Measurements from ENCODE around the gene INAFM1. TPM values are rescaled to one million over a fixed set of nuclear protein-coding genes. Genes with fewer than 3 reads are reported as not detected.

The INAFM1 gene
- total and polyA plus RNA-seq, 9 of the 15 experiments (the other 6 are each of a cell fraction or from before 2014, with no cell fraction given) = 0.71 to 30.9 (median 3.1) TPM

DNA sequence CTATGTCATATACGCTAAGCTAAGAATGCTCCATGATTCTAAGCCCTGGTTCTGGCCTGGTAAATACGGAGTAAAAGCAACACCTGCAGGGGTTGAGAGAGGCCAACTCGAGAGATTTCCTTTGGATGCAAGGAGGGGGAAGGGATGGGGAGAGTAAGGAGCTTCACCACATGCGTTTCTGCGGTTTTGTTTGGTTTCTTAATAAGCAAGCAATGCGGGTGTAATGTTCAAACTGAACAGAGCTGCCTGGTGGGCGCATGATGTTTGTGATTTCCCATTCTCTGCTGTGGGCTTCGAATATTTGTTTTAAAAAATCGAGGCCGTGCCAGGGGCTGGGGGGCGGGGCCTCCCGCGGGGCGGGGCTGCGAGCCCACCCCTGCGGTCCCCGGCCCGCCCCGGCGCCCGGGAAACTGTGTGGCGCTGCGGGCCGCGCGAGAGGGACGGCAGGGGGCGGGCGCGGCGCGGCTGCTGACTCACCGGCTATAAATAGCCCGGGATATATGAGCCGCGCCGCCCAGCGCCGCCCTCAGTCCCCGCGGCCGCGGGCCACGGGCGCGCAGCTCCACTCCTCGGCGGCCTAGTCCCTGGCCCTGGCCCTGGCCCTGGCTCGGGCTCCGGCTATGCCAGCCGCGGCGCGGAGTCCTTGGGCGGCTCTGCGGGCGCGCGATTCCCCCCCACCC, 48.8 kb upstream of the INAFM1 start (continued):
- TF ChIP-seq, protein P1, sequence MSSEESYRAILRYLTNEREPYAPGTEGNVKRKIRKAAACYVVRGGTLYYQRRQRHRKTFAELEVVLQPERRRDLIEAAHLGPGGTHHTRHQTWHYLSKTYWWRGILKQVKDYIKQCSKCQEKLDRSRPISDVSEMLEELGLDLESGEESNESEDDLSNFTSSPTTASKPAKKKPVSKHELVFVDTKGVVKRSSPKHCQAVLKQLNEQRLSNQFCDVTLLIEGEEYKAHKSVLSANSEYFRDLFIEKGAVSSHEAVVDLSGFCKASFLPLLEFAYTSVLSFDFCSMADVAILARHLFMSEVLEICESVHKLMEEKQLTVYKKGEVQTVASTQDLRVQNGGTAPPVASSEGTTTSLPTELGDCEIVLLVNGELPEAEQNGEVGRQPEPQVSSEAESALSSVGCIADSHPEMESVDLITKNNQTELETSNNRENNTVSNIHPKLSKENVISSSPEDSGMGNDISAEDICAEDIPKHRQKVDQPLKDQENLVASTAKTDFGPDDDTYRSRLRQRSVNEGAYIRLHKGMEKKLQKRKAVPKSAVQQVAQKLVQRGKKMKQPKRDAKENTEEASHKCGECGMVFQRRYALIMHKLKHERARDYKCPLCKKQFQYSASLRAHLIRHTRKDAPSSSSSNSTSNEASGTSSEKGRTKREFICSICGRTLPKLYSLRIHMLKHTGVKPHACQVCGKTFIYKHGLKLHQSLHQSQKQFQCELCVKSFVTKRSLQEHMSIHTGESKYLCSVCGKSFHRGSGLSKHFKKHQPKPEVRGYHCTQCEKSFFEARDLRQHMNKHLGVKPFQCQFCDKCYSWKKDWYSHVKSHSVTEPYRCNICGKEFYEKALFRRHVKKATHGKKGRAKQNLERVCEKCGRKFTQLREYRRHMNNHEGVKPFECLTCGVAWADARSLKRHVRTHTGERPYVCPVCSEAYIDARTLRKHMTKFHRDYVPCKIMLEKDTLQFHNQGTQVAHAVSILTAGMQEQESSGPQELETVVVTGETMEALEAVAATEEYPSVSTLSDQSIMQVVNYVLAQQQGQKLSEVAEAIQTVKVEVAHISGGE (CRISPR knock-in tag; IDR thresholded peaks at IDR 0.05) = 0 out of 6 replicates have a peak, but pooled peaks of 1 of the 3 experiments have one; percentile 30
- TF ChIP-seq, protein P2, sequence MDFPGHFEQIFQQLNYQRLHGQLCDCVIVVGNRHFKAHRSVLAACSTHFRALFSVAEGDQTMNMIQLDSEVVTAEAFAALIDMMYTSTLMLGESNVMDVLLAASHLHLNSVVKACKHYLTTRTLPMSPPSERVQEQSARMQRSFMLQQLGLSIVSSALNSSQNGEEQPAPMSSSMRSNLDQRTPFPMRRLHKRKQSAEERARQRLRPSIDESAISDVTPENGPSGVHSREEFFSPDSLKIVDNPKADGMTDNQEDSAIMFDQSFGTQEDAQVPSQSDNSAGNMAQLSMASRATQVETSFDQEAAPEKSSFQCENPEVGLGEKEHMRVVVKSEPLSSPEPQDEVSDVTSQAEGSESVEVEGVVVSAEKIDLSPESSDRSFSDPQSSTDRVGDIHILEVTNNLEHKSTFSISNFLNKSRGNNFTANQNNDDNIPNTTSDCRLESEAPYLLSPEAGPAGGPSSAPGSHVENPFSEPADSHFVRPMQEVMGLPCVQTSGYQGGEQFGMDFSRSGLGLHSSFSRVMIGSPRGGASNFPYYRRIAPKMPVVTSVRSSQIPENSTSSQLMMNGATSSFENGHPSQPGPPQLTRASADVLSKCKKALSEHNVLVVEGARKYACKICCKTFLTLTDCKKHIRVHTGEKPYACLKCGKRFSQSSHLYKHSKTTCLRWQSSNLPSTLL (IDR thresholded peaks at IDR 0.05) = no peak
- TF ChIP-seq, protein P3, sequence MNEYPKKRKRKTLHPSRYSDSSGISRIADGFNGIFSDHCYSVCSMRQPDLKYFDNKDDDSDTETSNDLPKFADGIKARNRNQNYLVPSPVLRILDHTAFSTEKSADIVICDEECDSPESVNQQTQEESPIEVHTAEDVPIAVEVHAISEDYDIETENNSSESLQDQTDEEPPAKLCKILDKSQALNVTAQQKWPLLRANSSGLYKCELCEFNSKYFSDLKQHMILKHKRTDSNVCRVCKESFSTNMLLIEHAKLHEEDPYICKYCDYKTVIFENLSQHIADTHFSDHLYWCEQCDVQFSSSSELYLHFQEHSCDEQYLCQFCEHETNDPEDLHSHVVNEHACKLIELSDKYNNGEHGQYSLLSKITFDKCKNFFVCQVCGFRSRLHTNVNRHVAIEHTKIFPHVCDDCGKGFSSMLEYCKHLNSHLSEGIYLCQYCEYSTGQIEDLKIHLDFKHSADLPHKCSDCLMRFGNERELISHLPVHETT (CRISPR knock-in tag; conservative IDR thresholded peaks at IDR 0.05 in 1 of 2, IDR thresholded peaks at IDR 0.05 in 1 of 2) = no peak; a peak in 2 of 4 replicates
- TF ChIP-seq TBL1XR1 (IDR thresholded peaks at IDR 0.05; ENCODE audit: low read length in 2 of 2) (peak in 1 of 2 experiments; percentile 70; a peak in 2 of 4 replicates), LCOR (CRISPR knock-in tag; IDR thresholded peaks at IDR 0.05) (no peak)
- TF ChIP-seq, protein P4, sequence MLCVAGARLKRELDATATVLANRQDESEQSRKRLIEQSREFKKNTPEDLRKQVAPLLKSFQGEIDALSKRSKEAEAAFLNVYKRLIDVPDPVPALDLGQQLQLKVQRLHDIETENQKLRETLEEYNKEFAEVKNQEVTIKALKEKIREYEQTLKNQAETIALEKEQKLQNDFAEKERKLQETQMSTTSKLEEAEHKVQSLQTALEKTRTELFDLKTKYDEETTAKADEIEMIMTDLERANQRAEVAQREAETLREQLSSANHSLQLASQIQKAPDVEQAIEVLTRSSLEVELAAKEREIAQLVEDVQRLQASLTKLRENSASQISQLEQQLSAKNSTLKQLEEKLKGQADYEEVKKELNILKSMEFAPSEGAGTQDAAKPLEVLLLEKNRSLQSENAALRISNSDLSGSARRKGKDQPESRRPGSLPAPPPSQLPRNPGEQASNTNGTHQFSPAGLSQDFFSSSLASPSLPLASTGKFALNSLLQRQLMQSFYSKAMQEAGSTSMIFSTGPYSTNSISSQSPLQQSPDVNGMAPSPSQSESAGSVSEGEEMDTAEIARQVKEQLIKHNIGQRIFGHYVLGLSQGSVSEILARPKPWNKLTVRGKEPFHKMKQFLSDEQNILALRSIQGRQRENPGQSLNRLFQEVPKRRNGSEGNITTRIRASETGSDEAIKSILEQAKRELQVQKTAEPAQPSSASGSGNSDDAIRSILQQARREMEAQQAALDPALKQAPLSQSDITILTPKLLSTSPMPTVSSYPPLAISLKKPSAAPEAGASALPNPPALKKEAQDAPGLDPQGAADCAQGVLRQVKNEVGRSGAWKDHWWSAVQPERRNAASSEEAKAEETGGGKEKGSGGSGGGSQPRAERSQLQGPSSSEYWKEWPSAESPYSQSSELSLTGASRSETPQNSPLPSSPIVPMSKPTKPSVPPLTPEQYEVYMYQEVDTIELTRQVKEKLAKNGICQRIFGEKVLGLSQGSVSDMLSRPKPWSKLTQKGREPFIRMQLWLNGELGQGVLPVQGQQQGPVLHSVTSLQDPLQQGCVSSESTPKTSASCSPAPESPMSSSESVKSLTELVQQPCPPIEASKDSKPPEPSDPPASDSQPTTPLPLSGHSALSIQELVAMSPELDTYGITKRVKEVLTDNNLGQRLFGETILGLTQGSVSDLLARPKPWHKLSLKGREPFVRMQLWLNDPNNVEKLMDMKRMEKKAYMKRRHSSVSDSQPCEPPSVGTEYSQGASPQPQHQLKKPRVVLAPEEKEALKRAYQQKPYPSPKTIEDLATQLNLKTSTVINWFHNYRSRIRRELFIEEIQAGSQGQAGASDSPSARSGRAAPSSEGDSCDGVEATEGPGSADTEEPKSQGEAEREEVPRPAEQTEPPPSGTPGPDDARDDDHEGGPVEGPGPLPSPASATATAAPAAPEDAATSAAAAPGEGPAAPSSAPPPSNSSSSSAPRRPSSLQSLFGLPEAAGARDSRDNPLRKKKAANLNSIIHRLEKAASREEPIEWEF (CRISPR knock-in tag; IDR thresholded peaks at IDR 0.05) = no peak
- TF ChIP-seq, protein P5, sequence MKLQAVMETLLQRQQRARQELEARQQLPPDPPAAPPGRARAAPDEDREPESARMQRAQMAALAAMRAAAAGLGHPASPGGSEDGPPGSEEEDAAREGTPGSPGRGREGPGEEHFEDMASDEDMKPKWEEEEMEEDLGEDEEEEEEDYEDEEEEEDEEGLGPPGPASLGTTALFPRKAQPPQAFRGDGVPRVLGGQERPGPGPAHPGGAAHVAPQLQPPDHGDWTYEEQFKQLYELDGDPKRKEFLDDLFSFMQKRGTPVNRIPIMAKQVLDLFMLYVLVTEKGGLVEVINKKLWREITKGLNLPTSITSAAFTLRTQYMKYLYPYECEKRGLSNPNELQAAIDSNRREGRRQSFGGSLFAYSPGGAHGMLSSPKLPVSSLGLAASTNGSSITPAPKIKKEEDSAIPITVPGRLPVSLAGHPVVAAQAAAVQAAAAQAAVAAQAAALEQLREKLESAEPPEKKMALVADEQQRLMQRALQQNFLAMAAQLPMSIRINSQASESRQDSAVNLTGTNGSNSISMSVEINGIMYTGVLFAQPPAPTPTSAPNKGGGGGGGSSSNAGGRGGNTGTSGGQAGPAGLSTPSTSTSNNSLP (IDR thresholded peaks at IDR 0.05; ENCODE audit: borderline replicate concordance, low read depth, low read length) = no peak

All from K562 (cell line).